ENCODE measurements around the gene ALG6.

ALG6 gene

DNA sequence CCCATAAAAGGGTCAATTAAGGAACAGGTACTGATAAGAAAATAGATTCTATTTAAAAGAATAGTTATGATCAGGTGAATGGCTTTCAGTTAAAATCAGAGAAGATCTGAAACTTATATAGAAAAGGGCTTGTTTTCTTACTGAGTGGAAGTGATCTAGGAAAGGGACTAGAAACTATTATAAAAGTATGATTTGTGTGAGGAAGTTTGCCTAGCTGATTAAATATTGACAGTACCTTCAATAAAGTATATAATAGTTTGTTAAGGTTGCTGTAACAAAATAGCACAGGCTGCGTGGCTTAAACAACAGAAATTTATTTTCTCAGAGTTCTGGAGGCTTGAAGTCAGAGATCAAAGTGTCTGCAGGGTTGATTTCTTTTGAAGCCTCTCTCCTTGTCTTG lies 5.4 kb upstream of the ALG6 start:
- Histone ChIP-seq H3K9me3 (ENCODE audit: low read length) (no peaks in the 10 kb centered on the region), H3K9me2 (ENCODE audit: low read depth, low read length) (no peaks in the 10 kb centered on the region), H3K36me3 (ENCODE audit: insufficient read depth, low read length) (no peaks in the 10 kb centered on the region), H2AFZ (ENCODE audit: low read length) (no peak overlapping the region), H3K4me1 (ENCODE audit: insufficient read depth, low read length, severe bottlenecking) (peaks cover 5% of the 10 kb centered on the region), H3K27ac (ENCODE audit: low read depth, low read length, poor library complexity, severe bottlenecking) (no peak overlapping the region), H3F3A (ENCODE audit: insufficient read depth, low read length) (no peaks in the 10 kb centered on the region), H3K27me3 (ENCODE audit: insufficient read depth, low read length) (no peaks in the 10 kb centered on the region), H3K79me2 (ENCODE audit: insufficient read depth, low read length) (no peaks in the 10 kb centered on the region), H3K4me2 (ENCODE audit: low read length) (no peak overlapping the region), H4K20me1 (ENCODE audit: insufficient read depth, low read length) (no peaks in the 10 kb centered on the region), H3K4me3 (ENCODE audit: low read depth, low read length, poor library complexity, severe bottlenecking) (no peak overlapping the region), H3K9ac (ENCODE audit: low read length) (no peak overlapping the region)
- no peak for TF ChIP-seq EZH2 (IDR thresholded peaks at IDR 0.05; ENCODE audit: borderline replicate concordance, low read length)
- TF ChIP-seq, protein P1, sequence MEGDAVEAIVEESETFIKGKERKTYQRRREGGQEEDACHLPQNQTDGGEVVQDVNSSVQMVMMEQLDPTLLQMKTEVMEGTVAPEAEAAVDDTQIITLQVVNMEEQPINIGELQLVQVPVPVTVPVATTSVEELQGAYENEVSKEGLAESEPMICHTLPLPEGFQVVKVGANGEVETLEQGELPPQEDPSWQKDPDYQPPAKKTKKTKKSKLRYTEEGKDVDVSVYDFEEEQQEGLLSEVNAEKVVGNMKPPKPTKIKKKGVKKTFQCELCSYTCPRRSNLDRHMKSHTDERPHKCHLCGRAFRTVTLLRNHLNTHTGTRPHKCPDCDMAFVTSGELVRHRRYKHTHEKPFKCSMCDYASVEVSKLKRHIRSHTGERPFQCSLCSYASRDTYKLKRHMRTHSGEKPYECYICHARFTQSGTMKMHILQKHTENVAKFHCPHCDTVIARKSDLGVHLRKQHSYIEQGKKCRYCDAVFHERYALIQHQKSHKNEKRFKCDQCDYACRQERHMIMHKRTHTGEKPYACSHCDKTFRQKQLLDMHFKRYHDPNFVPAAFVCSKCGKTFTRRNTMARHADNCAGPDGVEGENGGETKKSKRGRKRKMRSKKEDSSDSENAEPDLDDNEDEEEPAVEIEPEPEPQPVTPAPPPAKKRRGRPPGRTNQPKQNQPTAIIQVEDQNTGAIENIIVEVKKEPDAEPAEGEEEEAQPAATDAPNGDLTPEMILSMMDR (IDR thresholded peaks at IDR 0.05; ENCODE audit: low read length), result no peak

DNA sequence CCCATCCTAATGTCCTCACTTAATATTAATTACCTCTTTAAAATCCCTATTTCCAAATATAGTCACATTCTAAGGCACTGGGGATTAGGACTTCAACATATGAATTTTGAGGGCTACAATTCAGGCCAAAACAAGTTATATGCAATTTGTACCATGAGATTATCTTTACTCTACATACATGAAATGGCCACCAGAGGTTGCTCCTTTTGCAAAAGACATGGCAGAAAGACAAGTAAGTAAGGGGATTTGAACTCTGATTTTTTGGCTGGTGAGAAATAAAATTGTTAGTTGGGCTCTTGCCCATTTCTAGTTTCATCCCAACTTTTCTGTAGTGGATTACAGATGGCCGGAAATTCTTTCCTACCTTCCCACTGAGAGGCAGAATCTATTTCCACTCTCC lies 4.8 kb upstream of the ALG6 start:
- no peaks in the 10 kb centered on the region for H3K79me2 ChIP-seq (ENCODE audit: insufficient read depth, low read length)
- H3K4me3 ChIP-seq (ENCODE audit: low read depth, low read length, poor library complexity, severe bottlenecking), result no peak overlapping the region
- H3K9me2 ChIP-seq (ENCODE audit: low read depth, low read length), result no peaks in the 10 kb centered on the region
- no peak overlapping the region for H2AFZ ChIP-seq (ENCODE audit: low read length)
- no peak overlapping the region for H3K9ac ChIP-seq (ENCODE audit: low read length)
- H3K4me1 ChIP-seq (ENCODE audit: insufficient read depth, low read length, severe bottlenecking), result peaks cover 6% of the 10 kb centered on the region
- no peaks in the 10 kb centered on the region for H3K27me3 ChIP-seq (ENCODE audit: insufficient read depth, low read length)
- no peaks in the 10 kb centered on the region for H3K36me3 ChIP-seq (ENCODE audit: insufficient read depth, low read length)
- no peak for TF ChIP-seq EZH2 (IDR thresholded peaks at IDR 0.05; ENCODE audit: borderline replicate concordance, low read length)
- TF ChIP-seq, protein P1 (IDR thresholded peaks at IDR 0.05; ENCODE audit: low read length), result 0 out of 2 replicates have a peak, but pooled peaks have one; percentile 10
- H3K4me2 ChIP-seq (ENCODE audit: low read length), result no peak overlapping the region
- no peaks in the 10 kb centered on the region for H3F3A ChIP-seq (ENCODE audit: insufficient read depth, low read length)
- H4K20me1 ChIP-seq (ENCODE audit: insufficient read depth, low read length), result no peaks in the 10 kb centered on the region
- no peaks in the 10 kb centered on the region for H3K9me3 ChIP-seq (ENCODE audit: low read length)
- no peak overlapping the region for H3K27ac ChIP-seq (ENCODE audit: low read depth, low read length, poor library complexity, severe bottlenecking)

- Histone ChIP-seq H3K36me3 (ENCODE audit: insufficient read depth, low read length) (no peaks in the 10 kb centered on the region), H3K79me2 (ENCODE audit: insufficient read depth, low read length) (no peaks in the 10 kb centered on the region; the same call in 1 of the 2 replicates), H3K4me1 (ENCODE audit: insufficient read depth, low read length, severe bottlenecking) (peaks cover 6% of the 10 kb centered on the region), H2AFZ (ENCODE audit: low read length) (no peak overlapping the region), H3K9me3 (ENCODE audit: low read length) (no peaks in the 10 kb centered on the region), H4K20me1 (ENCODE audit: insufficient read depth, low read length) (no peaks in the 10 kb centered on the region), H3K4me3 (ENCODE audit: low read depth, low read length, poor library complexity, severe bottlenecking) (no peak overlapping the region), H3K4me2 (ENCODE audit: low read length) (no peak overlapping the region), H3K9ac (ENCODE audit: low read length) (no peak overlapping the region), H3K27me3 (ENCODE audit: insufficient read depth, low read length) (no peaks in the 10 kb centered on the region), H3K27ac (ENCODE audit: low read depth, low read length, poor library complexity, severe bottlenecking) (no peak overlapping the region), H3F3A (ENCODE audit: insufficient read depth, low read length) (no peaks in the 10 kb centered on the region), H3K9me2 (ENCODE audit: low read depth, low read length) (no peaks in the 10 kb centered on the region)
- TF ChIP-seq EZH2 (IDR thresholded peaks at IDR 0.05; ENCODE audit: borderline replicate concordance, low read length), result no peak
- TF ChIP-seq, protein P1 (IDR thresholded peaks at IDR 0.05; ENCODE audit: low read length), result no peak
These were observed 4.4 kb upstream of the ALG6 start for GRCh38 chr1:63363014-63363413.
